Vagina (tissue), 2 donors: ENCODE data around the gene CCL4. TPM values are rescaled to one million over a fixed set of nuclear protein-coding genes. Genes with fewer than 3 reads are reported as not detected.
"Not testable (repeated sequence)": the region's sequence is repeated elsewhere in the genome, so short reads cannot be mapped to it uniquely, and the experiment has no call there.

Experiments used
- DNase-seq, 2 donors: peaks; one replicate each; pipeline ENCODE4 v3.0.0-alpha.2; 2017; ENCODE audit errors: extremely low spot score in 2 of 2
- H3K27ac ChIP-seq: fragments of 200-600 bp; sonication (generic); one replicate; pipeline ENCODE4 v1.5.1; 2019
- H3K27me3 ChIP-seq: fragments of 200-600 bp; sonication (generic); one replicate; pipeline ENCODE4 v1.5.1; 2019
- H3K36me3 ChIP-seq, 2 donors: fragments of 200-600 bp; sonication (generic); one replicate each; pipeline ENCODE4 v1.5.1; 2017 to 2019
- H3K4me1 ChIP-seq: fragments of 200-600 bp; sonication (generic); one replicate; pipeline ENCODE4 v1.5.1; 2019
- H3K4me3 ChIP-seq, 2 donors: fragments of 200-600 bp; sonication (generic); 1 replicate in 1 of 2; 2 replicates in 1 of 2; pipeline ENCODE4 v1.5.1; 2016 to 2019
- H3K9me3 ChIP-seq: fragments of 200-600 bp; sonication (generic); one replicate; pipeline ENCODE4 v1.5.1; 2019
- CTCF ChIP-seq, 3 experiments: fragments of 450-650 bp in 2 of 3; fragments of 200-600 bp in 1 of 3; sonication (generic) in 1 of 3; IDR thresholded peaks; one replicate each; pipeline ENCODE4 v1.5.1; 2017 to 2019; ENCODE audit warnings: antibody characterized with exemption in 3 of 3, mild to moderate bottlenecking in 2 of 3, moderate library complexity in 2 of 3
- POLR2A ChIP-seq, 2 donors: fragments of 450-650 bp; IDR thresholded peaks; one replicate each; pipeline ENCODE4 v1.6.1; 2017; ENCODE audit warnings: antibody characterized with exemption in 2 of 2, mild to moderate bottlenecking in 2 of 2, moderate library complexity in 2 of 2
- POLR2AphosphoS5 ChIP-seq, 2 donors: sonication (generic); formaldehyde crosslinking; IDR thresholded peaks; one replicate each; pipeline ENCODE4 v1.9.0; 2017; ENCODE audit warnings: antibody characterized with exemption in 2 of 2, mild to moderate bottlenecking in 2 of 2, low read depth in 1 of 2; ENCODE audit not compliant: insufficient read depth in 1 of 2
- intact Hi-C: fragments of 100-400 bp; cut with DNase I; formaldehyde crosslinking; loops from one replicate; pipeline ENCODE4 v1.15.1; 2023
- total RNA-seq: library from RNA; depleted of rRNA; stranded (reverse); fragments of >200 nt; gene quantifications from one replicate; pipeline ENCODE4 v1.2.3, GENCODE V29; 2016

Gene CCL4
- total RNA-seq, 1 donor from 2014 or later: 15.0 TPM

DNA sequence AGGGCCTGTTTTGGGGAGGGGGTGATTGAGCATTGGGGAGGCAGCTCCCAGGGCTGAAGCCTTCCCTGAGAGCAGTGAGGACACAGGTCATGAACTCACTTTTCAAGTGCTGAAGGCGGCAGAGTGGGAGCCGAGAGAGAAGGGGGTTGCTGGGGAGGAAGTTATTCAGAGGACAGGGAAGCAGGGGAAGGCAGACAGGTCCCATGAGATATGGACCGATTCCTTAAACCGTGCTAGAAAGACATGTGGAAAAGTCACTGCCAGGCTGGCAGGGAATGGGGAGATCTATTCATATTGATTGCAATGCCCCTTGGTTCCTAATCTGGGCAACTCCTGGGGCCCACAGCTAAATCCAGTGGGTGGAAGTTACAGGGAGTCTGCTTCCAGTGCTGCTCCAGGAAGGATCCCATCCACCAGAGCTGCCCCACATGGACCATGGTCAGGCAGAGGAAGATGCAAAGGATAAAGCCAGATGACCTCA is 1.1 kb downstream of the CCL4 start:
- intact Hi-C loops: no loop called here
- TF ChIP-seq POLR2AphosphoS5 (IDR thresholded peaks at IDR 0.05; ENCODE audit: insufficient read depth in 1 of 2, low read depth in 1 of 2) (no peak), POLR2A (IDR thresholded peaks at IDR 0.05) (no peak), CTCF (IDR thresholded peaks at IDR 0.05) (no peak)
- Histone ChIP-seq H3K36me3 (no peaks in the 10 kb centered on the region), H3K27ac (no peak overlapping the region), H3K9me3 (no peaks in the 10 kb centered on the region), H3K4me3 (no peak overlapping the region), H3K4me1 (no peaks in the 10 kb centered on the region), H3K27me3 (no peaks in the 10 kb centered on the region)
- DNase-seq: no peak

- no peak for TF ChIP-seq CTCF (IDR thresholded peaks at IDR 0.05)
- TF ChIP-seq POLR2AphosphoS5 (IDR thresholded peaks at IDR 0.05; ENCODE audit: insufficient read depth in 1 of 2, low read depth in 1 of 2): no peak
- TF ChIP-seq POLR2A (IDR thresholded peaks at IDR 0.05): no peak
- H3K9me3 ChIP-seq: no peaks in the 10 kb centered on the region
- H3K27ac ChIP-seq: no peak overlapping the region
- no peak overlapping the region for H3K4me3 ChIP-seq
- H3K36me3 ChIP-seq: no peaks in the 10 kb centered on the region
- no peak for DNase-seq
- intact Hi-C loops: no loop called here
- no peaks in the 10 kb centered on the region for H3K4me1 ChIP-seq
- H3K27me3 ChIP-seq: no peaks in the 10 kb centered on the region
Measured at GRCh38 chr17:36105781-36106492, 2.3 kb downstream of the CCL4 start.

GRCh38 chr17:36106493-36106835 is 2.8 kb downstream of the CCL4 start:
- no peak overlapping the region for H3K4me3 ChIP-seq
- H3K27me3 ChIP-seq: no peaks in the 10 kb centered on the region
- no peak overlapping the region for H3K27ac ChIP-seq
- no peaks in the 10 kb centered on the region for H3K4me1 ChIP-seq
- no peak for DNase-seq
- no peaks in the 10 kb centered on the region for H3K9me3 ChIP-seq
- H3K36me3 ChIP-seq: no peaks in the 10 kb centered on the region
- intact Hi-C loops: no loop called here
- TF ChIP-seq CTCF (IDR thresholded peaks at IDR 0.05) (no peak), POLR2A (IDR thresholded peaks at IDR 0.05) (no peak), POLR2AphosphoS5 (IDR thresholded peaks at IDR 0.05; ENCODE audit: insufficient read depth in 1 of 2, low read depth in 1 of 2) (no peak)

DNA sequence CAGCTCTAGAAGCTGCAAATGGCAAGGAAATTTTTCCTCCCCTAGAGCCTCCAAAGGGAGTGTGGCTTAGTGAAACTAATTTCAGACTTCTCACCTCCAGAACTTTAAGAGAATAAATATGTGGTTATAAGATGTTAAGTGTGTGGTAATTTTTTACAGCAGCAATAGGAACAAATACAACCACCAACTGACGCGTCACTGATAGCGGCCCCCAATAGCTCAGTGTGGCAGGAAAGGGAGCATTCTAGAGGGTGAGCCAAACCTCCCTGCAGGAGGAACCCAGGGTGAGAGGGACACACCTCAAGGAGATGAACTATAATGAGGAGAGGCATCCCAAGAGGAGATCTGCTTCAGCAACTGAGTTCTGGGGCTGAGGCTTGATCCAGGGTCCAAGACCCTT is 4.0 kb downstream of the CCL4 start:
- H3K4me1 ChIP-seq: no peaks in the 10 kb centered on the region
- H3K27ac ChIP-seq: no peak overlapping the region
- no peaks in the 10 kb centered on the region for H3K36me3 ChIP-seq
- H3K27me3 ChIP-seq: no peaks in the 10 kb centered on the region
- intact Hi-C loops: no loop called here
- TF ChIP-seq POLR2A (IDR thresholded peaks at IDR 0.05) (no peak), POLR2AphosphoS5 (IDR thresholded peaks at IDR 0.05; ENCODE audit: insufficient read depth in 1 of 2, low read depth in 1 of 2) (no peak), CTCF (IDR thresholded peaks at IDR 0.05) (no peak)
- no peaks in the 10 kb centered on the region for H3K9me3 ChIP-seq
- H3K4me3 ChIP-seq: no peak overlapping the region
- DNase-seq: no peak

DNA sequence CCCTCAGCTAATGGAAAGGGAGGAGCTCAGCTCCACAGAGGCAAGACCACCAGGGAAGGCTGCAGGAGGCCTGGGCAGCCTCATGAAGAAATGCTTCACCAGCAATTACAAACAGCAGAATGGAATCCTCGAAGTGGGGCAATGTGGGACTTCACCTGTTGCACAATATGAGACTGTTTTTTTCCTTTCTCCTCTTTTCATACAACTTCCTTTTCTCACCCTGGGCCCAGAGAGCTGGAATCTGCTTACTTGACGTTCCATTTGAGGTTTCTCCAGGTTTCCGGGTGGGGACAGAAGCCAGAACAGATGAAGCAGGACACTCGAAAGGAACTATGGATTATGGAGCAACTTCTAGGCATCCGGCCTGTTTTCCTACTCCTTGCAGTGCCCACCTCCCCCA is 4.6 kb downstream of the CCL4 start:
- H3K4me1 ChIP-seq, DNase-seq, H3K4me3 ChIP-seq, H3K27ac ChIP-seq, H3K27me3 ChIP-seq, H3K36me3 ChIP-seq, intact Hi-C loops, H3K9me3 ChIP-seq: not testable (repeated sequence)
